Endothelial cell of umbilical vein (primary cell): Measurements from ENCODE around the gene COL4A2. TPM values are rescaled to one million over a fixed set of nuclear protein-coding genes. Genes with fewer than 3 reads are reported as not detected.

Source experiments
- BruUV-seq: library from RNA; stranded (reverse); fragments of 400-500 nt; replicated peaks from 2 replicates; lab custom pipeline; 2021; lab: Mats Ljungman, UMichigan
- CTCF ChIA-PET: fragments of 300-600, 350-600 bp; sonication (Branson Sonifier 250); formaldehyde crosslinking; loops from one replicate; lab custom pipeline; 2021; ENCODE audit warnings: antibody characterized with exemption, inconsistent platforms; lab: Charles Lee
- POLR2A ChIA-PET: fragments of 300-600, 350-600 bp; sonication (Branson Sonifier 250); formaldehyde crosslinking; loops from one replicate; lab custom pipeline; 2021; ENCODE audit warnings: antibody characterized with exemption, inconsistent platforms; lab: Charles Lee
- DNase-seq: peaks from one replicate; pipeline ENCODE4 v3.0.0-alpha.2; 2011; ENCODE audit warnings: low read depth, low spot score
- FAIRE-seq: peaks from 2 replicates; lab custom pipeline; 2011; peaks lifted over from hg19 to GRCh38; lab: Jason Lieb, UNC
- H2AFZ ChIP-seq: 2 replicates; pipeline ENCODE4 v1.6.0; 2012; ENCODE audit warnings: low read depth, low read length, control low read depth, inconsistent platforms
- H3K27ac ChIP-seq: 2 replicates; pipeline ENCODE4 v1.5.1; 2011; ENCODE audit warnings: low read depth, mild to moderate bottlenecking, control low read depth, low read length, moderate library complexity; ENCODE audit not compliant: insufficient read depth
- H3K27me3 ChIP-seq, 2 experiments: 2 replicates each; pipeline versions ENCODE4 v1.6.0 to v1.6.1; 2011; ENCODE audit warnings: low read length in 2 of 2, mixed read lengths in 1 of 2; ENCODE audit not compliant: control insufficient read depth in 2 of 2, insufficient read depth in 2 of 2
- H3K36me3 ChIP-seq, 2 experiments: 2 replicates in 1 of 2; 3 replicates in 1 of 2; pipeline ENCODE4 v1.5.1; 2011; ENCODE audit warnings: low read length in 2 of 2, mild to moderate bottlenecking in 1 of 2, moderate library complexity in 1 of 2; ENCODE audit not compliant: control insufficient read depth in 2 of 2, insufficient read depth in 2 of 2; ENCODE audit errors: extremely low read depth in 1 of 2
- H3K4me1 ChIP-seq: 3 replicates; pipeline ENCODE4 v1.5.1; 2011; ENCODE audit warnings: mild to moderate bottlenecking, low read length; ENCODE audit not compliant: control insufficient read depth, insufficient read depth; ENCODE audit errors: extremely low read depth
- H3K4me2 ChIP-seq: 2 replicates; pipeline ENCODE4 v1.6.1; 2011; ENCODE audit warnings: low read length, control low read depth, mixed read lengths; ENCODE audit not compliant: insufficient read depth
- H3K4me3 ChIP-seq, 3 experiments: fragments of 200-600 bp in 1 of 3; sonication (generic), shearing (Covaris generic) in 1 of 3; replicated peaks in 1 of 3; 2 replicates each; pipeline ENCODE4 v1.5.1; 2011 to 2016; ENCODE audit warnings: control low read depth in 3 of 3, low read length in 3 of 3, mild to moderate bottlenecking in 2 of 3, inconsistent platforms in 1 of 3, low read depth in 1 of 3, moderate library complexity in 1 of 3; ENCODE audit not compliant: insufficient read depth in 1 of 3
- H3K79me2 ChIP-seq: 2 replicates; pipeline ENCODE4 v1.6.0; 2012; ENCODE audit warnings: low read length, inconsistent platforms; ENCODE audit not compliant: control insufficient read depth, insufficient read depth
- H3K9ac ChIP-seq: replicated peaks from 2 replicates; pipeline ENCODE3; 2011; ENCODE audit warnings: low read length, control low read depth; ENCODE audit not compliant: insufficient read depth; ENCODE audit errors: extremely low read depth
- H3K9me1 ChIP-seq: replicated peaks from 3 replicates; pipeline ENCODE4 v1.6.0; 2011; ENCODE audit warnings: mild to moderate bottlenecking, low read length; ENCODE audit not compliant: control insufficient read depth, insufficient read depth; ENCODE audit errors: extremely low read depth
- H3K9me3 ChIP-seq: replicated peaks from 2 replicates; pipeline ENCODE4 v1.5.1; 2012; ENCODE audit warnings: low read length, inconsistent platforms; ENCODE audit not compliant: control insufficient read depth, insufficient read depth
- H4K20me1 ChIP-seq: replicated peaks from 2 replicates; pipeline ENCODE3; 2011; ENCODE audit warnings: mild to moderate bottlenecking, low read length; ENCODE audit not compliant: control insufficient read depth, insufficient read depth; ENCODE audit errors: extremely low read depth
- CTCF ChIP-seq, 2 donors: IDR thresholded peaks; 1 replicate in 1 of 2; 2 replicates in 1 of 2; pipeline ENCODE4 v1.5.1; 2011; ENCODE audit warnings: low read length in 2 of 2, mild to moderate bottlenecking in 2 of 2, moderate library complexity in 2 of 2, control low read depth in 1 of 2, inconsistent platforms in 1 of 2, low read depth in 1 of 2; ENCODE audit not compliant: insufficient read depth in 1 of 2; ENCODE audit errors: extremely low read depth in 1 of 2
- EZH2 ChIP-seq: IDR thresholded peaks from 2 replicates; pipeline ENCODE4 v1.6.1; 2012; ENCODE audit warnings: borderline replicate concordance, low read depth, mild to moderate bottlenecking, moderate library complexity, low read length, inconsistent platforms; ENCODE audit not compliant: severe bottlenecking
- FOS ChIP-seq: IDR thresholded peaks from 2 replicates; pipeline ENCODE4 v1.6.1; 2011; ENCODE audit warnings: mild to moderate bottlenecking, low read length, moderate library complexity, borderline replicate concordance; ENCODE audit not compliant: insufficient read depth
- GATA2 ChIP-seq: IDR thresholded peaks from 2 replicates; pipeline ENCODE4 v1.7.0; 2011; ENCODE audit warnings: low read depth, mild to moderate bottlenecking, moderate library complexity, mixed read lengths, low read length; ENCODE audit not compliant: insufficient read length, insufficient read depth
- JUN ChIP-seq: IDR thresholded peaks from 2 replicates; pipeline ENCODE4 v1.6.1; 2011; ENCODE audit warnings: borderline replicate concordance, low read depth; ENCODE audit not compliant: insufficient read length, insufficient read depth
- MAX ChIP-seq: IDR thresholded peaks from 2 replicates; pipeline ENCODE4 v1.6.1; 2011; ENCODE audit not compliant: insufficient read depth, insufficient read length
- MYC ChIP-seq: IDR thresholded peaks from one replicate; pipeline ENCODE4 v1.6.1; 2011; ENCODE audit warnings: mild to moderate bottlenecking, low read depth, low read length
- POLR2A ChIP-seq: IDR thresholded peaks from 2 replicates; pipeline ENCODE4 v1.6.1; 2012; ENCODE audit warnings: low read depth, mild to moderate bottlenecking, control low read depth, low read length
- POLR2AphosphoS5 ChIP-seq: IDR thresholded peaks from 2 replicates; pipeline ENCODE4 v1.6.1; 2012; ENCODE audit warnings: low read depth, mild to moderate bottlenecking, control low read depth, low read length, moderate library complexity; ENCODE audit not compliant: insufficient read depth
- dilution Hi-C: fragments of 300-500 bp; cut with MboI; formaldehyde crosslinking; loops from one replicate; pipeline ENCODE4 v1.15.0; 2019; ENCODE audit warnings: low sequenced_read_pairs; ENCODE audit not compliant: extremely low pct_ligation_motif_present
- intact Hi-C: fragments of 100-400 bp; cut with micrococcal nuclease; formaldehyde crosslinking; loops from one replicate; pipeline ENCODE4 v1.10.0; 2022
- polyA plus RNA-seq, 4 experiments: library from polyadenylated mRNA; depleted of rRNA in 3 of 4; stranded (reverse) in 3 of 4; unstranded in 1 of 4; fragments of >200 nt; gene quantifications; 2 replicates each; pipeline versions ENCODE4 v1.2.1 to v1.2.3, GENCODE V29; 2011 to 2012; ENCODE audit warnings: missing spikeins in 1 of 4
- total RNA-seq: library from RNA; stranded (reverse); gene quantifications from 2 replicates; pipeline ENCODE4 v1.2.3, GENCODE V29; 2021

The COL4A2 gene
- total and polyA plus RNA-seq, 2 donors (not counting 3 experiments of a cell fraction or from before 2014, with no cell fraction given), result 792 to 940 TPM

- DNase-seq (no peak), FAIRE-seq (peak; percentile 84)
- POLR2A ChIA-PET, result no interaction called here
- no peaks in the 10 kb centered on the region for H3K9me3 ChIP-seq
- no peaks in the 10 kb centered on the region for H3K27me3 ChIP-seq
- no peak overlapping the region for H3K4me2 ChIP-seq
- H3K4me3 ChIP-seq, result no peak overlapping the region
- peak; percentile 14 for TF ChIP-seq JUN
- no peak for TF ChIP-seq GATA2
- TF ChIP-seq POLR2A, result no peak
- CTCF ChIA-PET, result interaction anchor here (1.2 kb wide), 1 partner anchor 10 kb away, joined by 4 read pairs; no protein-coding TSS in a partner anchor
- intact Hi-C loops (no loop called here), dilution Hi-C loops (no loop called here)
- H3K9me1 ChIP-seq, result no peaks in the 10 kb centered on the region
- BruUV-seq, result no TSS peak
- no peak overlapping the region for H2AFZ ChIP-seq
- H3K4me1 ChIP-seq, result peaks cover 34% of the 10 kb centered on the region
- H3K27ac ChIP-seq, result peak overlapping the region; percentile 60
- H3K36me3 ChIP-seq, result peaks cover 1 to 3% of the 10 kb centered on the region in 2 experiments
- H3K9ac ChIP-seq, result no peak overlapping the region
- H3K79me2 ChIP-seq, result no peaks in the 10 kb centered on the region
- H4K20me1 ChIP-seq, result no peaks in the 10 kb centered on the region
These were observed 96.2 kb downstream of the COL4A2 start for GRCh38 chr13:110403315-110403714.

- H3K4me3 ChIP-seq, result no peak overlapping the region
- intact Hi-C loops, result no loop called here
- DNase-seq (no peak), FAIRE-seq (no peak)
- peaks cover 37% of the 10 kb centered on the region for H3K4me1 ChIP-seq
- H4K20me1 ChIP-seq, result no peaks in the 10 kb centered on the region
- dilution Hi-C loops, result no loop called here
- CTCF ChIA-PET, result interaction anchor here (0.7 to 1.2 kb wide), 2 partner anchors 11 to 59 kb away, joined by 3 to 4 read pairs; no protein-coding TSS in a partner anchor
- H3K27ac ChIP-seq, result peak overlapping the region; percentile 2
- TF ChIP-seq EZH2 (no peak), JUN (no peak), POLR2AphosphoS5 (no peak), MAX (no peak), POLR2A (no peak), CTCF (IDR thresholded peaks at IDR 0.05; ENCODE audit: extremely low read depth in 1 of 2, insufficient read depth in 1 of 2, low read depth in 1 of 2, low read length in 2 of 2) (no peak), FOS (no peak), MYC (no peak), GATA2 (no peak)
- no peaks in the 10 kb centered on the region for H3K79me2 ChIP-seq
- no peaks in the 10 kb centered on the region for H3K27me3 ChIP-seq
- POLR2A ChIA-PET, result no interaction called here
- no peaks in the 10 kb centered on the region for H3K9me3 ChIP-seq
- no peak overlapping the region for H3K4me2 ChIP-seq
- H2AFZ ChIP-seq, result no peak overlapping the region
- H3K9me1 ChIP-seq, result no peaks in the 10 kb centered on the region
- BruUV-seq, result TSS peak; percentile 1
- peaks cover 1 to 3% of the 10 kb centered on the region in 2 experiments for H3K36me3 ChIP-seq
- no peak overlapping the region for H3K9ac ChIP-seq
These were observed 96.6 kb downstream of the COL4A2 start for GRCh38 chr13:110403721-110404120.
